ENCODE measurements around the gene PLB1.

Gene PLB1

GRCh38 chr2:28582595-28582994 is 86.7 kb downstream of the PLB1 start:
- TF ChIP-seq CTCF (IDR thresholded peaks at IDR 0.05): no peak

GRCh38 chr2:28583899-28584553 is 88.2 kb downstream of the PLB1 start:
- TF ChIP-seq CTCF (IDR thresholded peaks at IDR 0.05): no peak

GRCh38 chr2:28586867-28587266 is 91.0 kb downstream of the PLB1 start:
- TF ChIP-seq CTCF (IDR thresholded peaks at IDR 0.05): no peak

GRCh38 chr2:28587526-28588291 is 91.8 kb downstream of the PLB1 start:
- TF ChIP-seq CTCF (IDR thresholded peaks at IDR 0.05): no peak

GRCh38 chr2:28588292-28588670 is 92.4 kb downstream of the PLB1 start:
- TF ChIP-seq CTCF (IDR thresholded peaks at IDR 0.05): no peak

- TF ChIP-seq CTCF (IDR thresholded peaks at IDR 0.05): no peak
These were observed 94.0 kb downstream of the PLB1 start for GRCh38 chr2:28589746-28590463.

- no peak for TF ChIP-seq CTCF (IDR thresholded peaks at IDR 0.05)
These were observed 94.8 kb downstream of the PLB1 start for GRCh38 chr2:28590496-28591301.

All from LNCAP (cell line).